GM18526 (cell line): ENCODE measurements around the gene LYRM7.

Experiments used
- POLR2A ChIP-seq: IDR thresholded peaks from 3 replicates; pipeline ENCODE4 v1.6.1; 2011; ENCODE audit not compliant: insufficient read length; ENCODE audit errors: extremely low read depth

Gene LYRM7

DNA sequence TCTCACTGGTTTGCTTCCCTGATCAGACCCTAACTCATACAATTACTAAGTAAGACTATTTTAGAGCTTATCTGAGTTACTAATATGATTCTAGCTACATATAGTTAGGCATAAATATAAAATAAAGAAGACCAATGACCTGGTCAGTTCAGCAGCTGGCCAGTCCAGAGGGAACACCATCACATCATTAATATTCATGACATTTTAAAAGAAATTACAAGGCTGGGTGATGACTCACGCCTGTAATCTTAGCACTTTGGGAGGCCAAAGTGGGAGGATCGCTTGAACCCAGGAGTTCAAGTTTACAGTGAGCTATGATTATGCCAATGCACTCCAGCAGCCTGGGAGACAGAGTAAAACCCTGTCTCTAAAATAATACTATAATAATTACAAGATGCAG is 56.2 kb downstream of the LYRM7 start:
- TF ChIP-seq POLR2A: no peak

DNA sequence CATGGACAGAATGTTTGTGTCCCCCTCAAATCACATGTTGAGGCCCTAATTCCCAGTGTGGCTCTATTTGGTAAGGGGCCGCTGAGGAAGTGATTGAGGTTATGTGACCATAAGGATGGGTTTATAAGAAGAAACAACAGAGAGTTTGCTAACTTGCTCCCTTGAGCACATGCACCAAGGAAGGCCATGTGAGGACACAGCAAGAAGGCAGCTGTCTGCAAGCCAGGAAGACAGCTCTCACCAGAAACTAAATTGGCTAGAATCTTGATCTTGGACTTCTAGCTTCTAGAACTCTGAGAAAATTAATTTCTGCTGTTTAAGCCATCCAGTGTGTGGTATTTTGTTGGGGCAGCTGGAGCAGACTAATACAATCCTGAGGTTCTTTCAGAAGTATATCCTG is 57.9 kb downstream of the LYRM7 start:
- no peak for TF ChIP-seq POLR2A

DNA sequence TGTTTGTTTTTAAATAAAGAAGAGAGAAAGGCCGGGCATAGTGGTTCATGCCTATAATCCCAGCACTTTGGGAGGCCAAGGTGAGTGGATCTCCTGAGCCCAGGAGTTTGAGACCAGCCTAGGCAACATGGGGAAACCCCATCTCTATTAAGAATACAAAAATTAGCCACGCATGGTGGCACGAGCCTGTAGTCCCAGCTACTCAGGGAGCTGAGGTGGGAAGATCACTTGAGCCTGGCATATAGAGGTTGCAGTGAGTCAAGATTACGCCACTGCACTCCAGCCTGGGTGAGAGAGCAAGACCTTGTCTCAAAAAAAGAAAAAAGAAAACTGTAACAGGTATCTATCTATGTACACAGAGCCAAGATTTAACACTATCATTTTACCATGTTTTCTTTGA is 58.9 kb downstream of the LYRM7 start:
- TF ChIP-seq POLR2A: no peak

DNA sequence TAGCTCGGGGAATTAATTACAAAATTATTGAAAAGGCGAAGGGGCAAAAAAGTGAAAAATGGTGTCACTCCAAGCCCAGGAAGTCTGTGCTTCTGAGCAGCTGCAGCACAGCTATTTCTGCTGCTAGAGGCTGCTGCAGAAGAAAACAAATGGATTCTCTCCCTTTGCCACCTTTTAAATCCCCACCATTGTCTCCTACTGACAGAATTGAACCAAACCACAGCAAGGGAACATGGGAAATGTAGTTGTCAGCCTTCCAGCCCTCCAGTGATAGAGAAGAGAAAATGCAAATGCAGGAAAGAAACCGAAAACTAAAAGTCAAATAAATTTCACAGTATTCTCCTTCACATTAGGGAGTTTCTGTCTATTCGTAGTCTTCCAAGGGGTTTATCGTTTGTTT is 59.7 kb downstream of the LYRM7 start:
- no peak for TF ChIP-seq POLR2A

DNA sequence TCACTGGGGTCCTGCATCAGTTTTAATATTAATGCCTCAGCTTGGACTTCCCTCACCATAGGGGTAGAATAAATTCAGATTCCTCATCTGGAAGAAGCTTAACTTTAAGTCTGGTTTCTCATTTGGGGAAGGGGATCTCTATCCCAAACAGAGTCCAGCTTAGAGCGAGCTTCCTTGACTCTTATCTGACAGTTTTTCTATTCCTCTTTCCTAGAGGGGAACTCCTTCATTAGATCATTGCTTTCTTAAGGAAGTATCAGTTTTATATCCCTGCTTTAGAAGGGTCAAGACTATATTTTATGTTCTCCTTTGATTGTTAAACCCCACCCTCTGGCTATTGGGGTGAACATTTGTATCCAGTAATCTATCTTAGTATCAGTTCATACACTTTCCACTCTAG is 68.9 kb downstream of the LYRM7 start:
- no peak for TF ChIP-seq POLR2A

DNA sequence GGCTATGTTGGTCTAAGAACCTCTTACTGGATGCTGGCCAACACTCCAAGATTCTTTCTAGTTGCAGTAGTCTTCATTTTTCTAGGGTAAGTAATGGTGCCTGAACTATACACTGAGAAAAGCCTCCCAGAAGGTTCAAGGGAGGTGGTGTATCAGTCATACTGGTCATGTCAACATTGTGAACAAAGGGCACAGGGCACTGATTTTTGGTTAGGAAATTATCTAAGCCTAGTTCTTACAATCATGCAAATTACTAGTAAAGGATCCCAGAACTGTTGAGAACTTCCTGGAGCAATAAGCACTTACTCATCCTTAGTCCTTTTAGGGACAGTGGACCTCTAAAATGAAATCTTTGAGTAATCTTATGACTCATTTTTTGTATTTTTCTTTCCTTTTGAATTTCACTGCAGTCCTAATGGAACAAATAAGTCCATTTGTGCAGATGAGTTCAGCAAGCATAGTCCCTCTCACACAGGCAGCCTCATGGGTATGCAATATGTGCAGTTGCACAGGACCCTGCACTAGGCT is 72.0 kb downstream of the LYRM7 start:
- TF ChIP-seq POLR2A: no peak

DNA sequence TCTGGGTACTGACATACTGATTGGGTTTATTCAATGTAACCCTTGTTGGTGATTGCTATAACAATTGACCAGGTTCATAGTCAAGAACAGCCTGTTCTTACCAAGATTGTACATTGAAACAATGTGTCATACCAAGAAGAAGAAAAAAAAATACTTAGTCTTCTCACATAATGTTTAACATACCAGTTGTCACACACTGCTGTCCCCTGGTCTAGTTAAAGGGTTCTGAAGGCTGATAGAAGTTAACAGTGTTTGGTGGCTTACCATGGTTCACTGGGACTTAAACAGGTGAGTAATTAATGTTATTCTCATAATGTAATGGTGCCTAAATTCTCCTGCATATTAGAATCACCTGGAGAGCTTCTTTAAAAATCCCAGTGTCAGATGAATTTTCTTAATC is 74.6 kb downstream of the LYRM7 start:
- no peak for TF ChIP-seq POLR2A

DNA sequence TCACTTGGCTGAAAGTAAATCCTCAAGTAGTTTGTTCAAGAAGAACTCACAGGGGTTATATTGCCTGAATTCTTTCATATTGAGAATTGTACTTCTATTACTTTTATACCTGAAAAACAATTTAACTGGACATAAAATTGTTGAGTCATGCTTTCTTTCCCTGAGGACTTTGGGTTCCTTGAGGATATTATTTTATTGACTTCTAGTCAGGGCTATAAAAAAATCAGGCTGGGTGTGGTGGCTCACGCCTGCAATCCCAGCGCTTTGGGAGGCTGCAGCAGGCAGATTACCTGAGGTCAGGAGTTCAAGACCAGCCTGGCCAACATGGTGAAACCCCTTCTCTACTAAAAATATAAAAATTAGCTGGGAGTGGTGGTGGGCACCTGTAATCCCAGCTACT is 75.2 kb downstream of the LYRM7 start:
- no peak for TF ChIP-seq POLR2A

DNA sequence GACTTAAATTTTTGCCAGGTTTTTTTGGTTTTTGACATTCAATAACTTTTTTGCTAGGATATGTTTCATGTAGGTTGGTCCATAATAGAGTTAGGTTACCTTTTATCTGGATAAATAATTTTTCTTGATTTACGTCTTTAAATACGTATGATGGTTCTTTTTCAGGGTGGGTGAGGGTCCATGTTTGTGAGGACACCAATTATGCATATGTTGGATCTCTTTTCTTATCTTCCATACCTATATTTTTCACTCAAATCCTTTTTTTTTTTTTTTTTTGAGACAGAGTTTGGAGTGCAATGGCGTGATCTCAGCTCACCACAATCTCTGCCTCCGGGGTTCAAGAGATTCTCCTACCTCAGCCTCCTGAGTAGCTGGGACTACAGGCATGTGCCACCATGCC is 75.8 kb downstream of the LYRM7 start:
- TF ChIP-seq POLR2A: no peak

DNA sequence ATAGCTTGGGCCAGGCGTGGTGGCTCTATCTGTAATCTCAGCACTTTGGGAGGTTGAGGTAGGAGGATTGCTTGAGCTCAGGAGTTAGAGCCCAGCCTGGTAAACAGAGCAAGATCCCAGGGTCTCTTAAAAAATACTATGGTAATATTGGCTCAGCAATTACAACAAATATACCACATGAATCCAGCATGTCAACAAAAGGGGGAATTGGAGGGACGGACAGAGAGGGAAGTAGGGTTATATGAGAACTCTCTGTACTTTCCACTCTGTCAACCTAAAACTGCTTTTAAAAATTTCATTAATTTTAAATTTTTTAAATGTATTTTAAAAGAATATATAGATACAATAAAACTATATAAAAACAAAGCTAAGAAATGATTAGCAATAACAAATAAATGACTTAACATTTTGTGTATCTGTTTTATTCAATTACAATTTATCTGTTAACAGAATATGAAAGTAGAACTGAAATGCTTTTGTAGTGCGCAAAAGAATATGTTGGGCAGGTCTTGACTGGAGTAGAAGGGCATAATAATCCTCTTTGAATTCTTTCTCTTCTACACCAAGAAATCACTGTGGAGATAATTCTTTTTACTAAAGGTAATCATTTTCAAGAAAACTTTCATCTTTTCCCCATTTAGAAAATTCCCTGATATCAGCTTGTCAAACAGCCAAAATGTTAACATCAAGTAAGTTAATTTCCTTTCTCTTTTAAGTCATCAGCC is 80.2 kb downstream of the LYRM7 start:
- no peak for TF ChIP-seq POLR2A

DNA sequence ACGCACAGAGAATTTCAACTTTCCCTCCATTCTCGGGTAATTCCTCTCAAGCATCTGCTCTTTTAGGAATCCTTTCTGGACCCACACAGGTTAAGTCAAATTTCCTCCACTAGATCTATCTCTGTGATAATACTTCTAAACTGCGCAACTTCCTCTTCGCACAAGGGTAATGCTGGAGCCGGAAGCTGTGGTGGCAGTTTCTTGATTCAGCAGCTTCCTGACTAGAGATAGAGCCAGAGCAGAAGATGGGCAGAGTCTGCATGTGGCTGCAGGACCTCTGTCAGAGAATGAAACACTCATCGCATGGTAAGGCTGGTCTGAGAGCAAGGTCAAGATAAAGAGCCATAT is 82.1 kb downstream of the LYRM7 start:
- TF ChIP-seq POLR2A: peak; percentile 64

DNA sequence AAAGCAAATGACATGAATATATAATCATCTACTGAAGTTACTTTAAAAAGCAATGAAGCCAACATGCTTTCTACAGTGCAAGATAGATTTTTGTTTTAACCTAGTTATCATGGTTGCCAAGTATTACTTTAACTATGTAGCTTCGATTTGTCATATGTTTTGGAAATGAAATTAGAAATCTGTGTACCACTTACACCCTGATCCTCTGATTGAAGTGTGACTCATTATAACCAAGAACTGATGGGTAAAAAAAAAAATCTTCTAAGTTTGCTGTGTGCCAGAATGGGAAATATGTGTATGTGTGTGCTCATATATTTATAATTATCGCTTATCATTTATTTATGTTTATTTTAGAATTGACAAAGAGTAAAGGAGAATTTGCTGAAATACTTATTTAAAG is 84.0 kb downstream of the LYRM7 start:
- no peak for TF ChIP-seq POLR2A
